GM19240 (cell line): ENCODE results near the gene HLA-DPA1.
A peak's percentile ranks its signal among the peaks of the same experiment; 100 is the strongest.

Experiments
- DNase-seq: peaks from one replicate; pipeline ENCODE4 v3.0.0; 2011; ENCODE audit warnings: low spot score; ENCODE audit not compliant: insufficient read length

The HLA-DPA1 gene

GRCh38 chr6:33088931-33089620 is 15.6 kb upstream of the HLA-DPA1 start:
- DNase-seq = no peak

DNA sequence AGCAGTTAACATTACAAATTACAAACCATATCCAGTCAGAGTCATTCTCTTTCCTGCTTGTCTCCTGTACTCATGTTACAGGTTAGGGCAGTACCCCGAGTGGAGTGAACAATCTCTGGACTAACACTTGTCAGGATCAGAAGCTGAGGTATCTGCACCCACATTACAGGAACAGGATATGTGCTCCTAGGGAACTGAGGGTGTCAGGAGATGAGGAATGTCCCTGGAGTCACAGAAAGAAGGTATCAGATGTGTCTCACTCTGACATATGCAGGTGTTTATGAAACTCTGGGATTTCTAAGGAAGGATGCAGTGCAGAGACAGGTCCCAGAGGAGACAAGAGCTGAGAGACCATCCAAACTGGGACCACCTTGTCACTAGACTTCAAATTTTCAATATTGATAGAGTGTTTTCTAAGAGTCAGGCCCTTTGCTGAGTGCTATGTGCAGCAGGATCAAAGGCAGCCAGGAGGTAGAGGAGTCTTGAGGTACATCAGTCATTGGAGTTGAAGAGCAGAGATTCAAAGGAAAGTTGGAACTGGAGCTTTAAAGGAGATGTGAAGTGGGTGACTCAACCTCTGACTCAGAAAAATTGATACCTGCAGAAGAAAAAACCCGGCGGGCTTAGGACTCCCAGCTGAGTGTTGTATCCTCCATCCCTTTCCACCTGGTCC is 14.9 kb upstream of the HLA-DPA1 start:
- DNase-seq = no peak

DNA sequence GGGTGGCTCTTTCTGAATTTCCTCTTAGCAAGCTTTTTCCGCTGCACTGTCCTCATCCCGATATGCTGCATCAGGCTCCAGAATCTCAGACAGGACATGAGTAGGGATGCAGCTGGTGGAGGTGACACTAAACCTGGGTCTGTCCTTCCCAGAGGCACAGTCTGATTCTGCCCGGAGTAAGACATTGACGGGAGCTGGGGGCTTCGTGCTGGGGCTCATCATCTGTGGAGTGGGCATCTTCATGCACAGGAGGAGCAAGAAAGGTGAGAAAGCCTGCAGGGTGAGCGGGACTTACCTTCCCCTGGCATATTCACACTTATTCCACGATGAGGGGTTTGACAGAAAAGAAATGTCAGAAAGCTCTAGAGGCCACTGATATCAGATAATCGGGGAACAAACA is 12.2 kb upstream of the HLA-DPA1 start:
- no peak for DNase-seq

DNA sequence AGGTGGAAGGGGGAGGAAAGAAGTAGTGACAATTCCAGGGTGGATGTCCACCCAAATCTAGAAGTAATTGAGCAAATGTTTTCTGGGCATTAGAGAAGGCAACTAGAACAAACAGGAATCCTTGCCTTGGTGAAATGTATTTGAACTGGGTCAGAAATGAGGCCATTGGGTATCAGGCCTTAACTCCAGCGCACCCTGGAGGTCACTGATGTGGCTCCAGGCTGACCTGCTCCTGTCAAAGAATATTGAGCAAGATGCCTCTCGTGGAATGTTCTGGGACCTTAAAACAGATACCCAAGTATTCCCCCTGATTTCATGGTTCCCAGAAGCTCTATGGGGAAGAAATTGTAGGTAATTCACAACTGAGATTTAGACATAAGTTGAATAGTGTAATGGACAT is 9.3 kb upstream of the HLA-DPA1 start:
- no peak for DNase-seq

- DNase-seq = no peak
Observed at GRCh38 chr6:33081098-33081824, 7.8 kb upstream of the HLA-DPA1 start.

GRCh38 chr6:33080127-33081089 is 7.0 kb upstream of the HLA-DPA1 start:
- no peak for DNase-seq

DNA sequence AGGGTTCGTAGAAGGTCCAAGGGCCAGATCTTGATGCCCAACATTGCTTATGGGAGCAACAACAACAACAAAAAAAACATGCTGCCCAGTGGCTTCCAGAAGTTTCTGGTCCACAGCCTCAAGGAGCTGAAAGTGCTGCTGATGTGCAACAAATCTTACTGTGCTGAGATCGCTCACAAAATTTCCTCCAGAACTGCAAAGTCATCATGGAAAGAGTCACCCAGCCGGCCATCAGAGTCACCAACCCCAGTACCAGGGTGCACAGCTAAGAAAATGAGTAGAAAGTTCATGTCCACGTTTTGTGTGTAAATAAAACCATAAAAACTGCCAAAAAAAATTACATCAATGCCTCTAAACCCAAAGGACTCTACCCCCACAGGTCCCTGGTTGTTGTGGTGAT is 6.1 kb upstream of the HLA-DPA1 start:
- no peak for DNase-seq

- no peak for DNase-seq
Observed at GRCh38 chr6:33078919-33079521, 5.6 kb upstream of the HLA-DPA1 start.

DNA sequence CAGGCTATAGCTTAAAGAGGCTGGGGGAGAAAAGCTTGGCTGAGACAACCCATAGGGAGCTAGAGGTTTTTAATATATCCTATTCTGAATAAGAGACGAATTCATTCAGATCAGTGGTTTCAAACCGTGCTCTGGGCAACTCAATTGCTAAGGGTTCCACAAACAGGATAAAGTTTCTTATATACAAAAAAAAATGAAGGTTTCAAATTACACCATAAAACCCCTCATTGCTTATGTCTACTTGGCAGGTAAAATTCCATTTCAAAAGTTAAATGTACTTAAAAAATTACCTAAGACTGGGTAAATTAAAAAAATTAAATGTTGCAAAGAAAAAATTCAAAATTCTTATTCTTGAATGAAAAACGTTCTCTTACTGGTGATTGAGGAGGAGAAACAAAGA is 5.0 kb upstream of the HLA-DPA1 start:
- DNase-seq = no peak

DNA sequence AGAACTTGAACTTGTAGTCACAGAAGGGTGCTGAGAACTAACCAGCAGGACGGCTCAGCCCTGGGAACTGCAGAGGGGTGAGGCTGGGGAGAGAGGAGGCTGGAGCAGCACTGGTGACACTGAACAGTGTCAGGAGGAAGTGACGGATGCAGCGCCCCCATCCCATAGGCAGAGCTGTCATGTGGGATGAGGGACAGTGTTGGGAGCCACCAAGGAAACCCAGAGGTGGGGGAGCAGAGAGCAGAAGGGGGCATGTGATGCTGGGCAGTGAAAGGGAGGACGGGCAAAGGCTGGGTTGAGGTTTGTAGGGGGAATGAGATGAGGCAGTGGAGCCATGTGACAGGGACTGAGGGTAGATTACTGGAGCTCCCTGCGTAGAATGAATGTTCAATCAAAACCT is 4.5 kb upstream of the HLA-DPA1 start:
- no peak for DNase-seq

DNA sequence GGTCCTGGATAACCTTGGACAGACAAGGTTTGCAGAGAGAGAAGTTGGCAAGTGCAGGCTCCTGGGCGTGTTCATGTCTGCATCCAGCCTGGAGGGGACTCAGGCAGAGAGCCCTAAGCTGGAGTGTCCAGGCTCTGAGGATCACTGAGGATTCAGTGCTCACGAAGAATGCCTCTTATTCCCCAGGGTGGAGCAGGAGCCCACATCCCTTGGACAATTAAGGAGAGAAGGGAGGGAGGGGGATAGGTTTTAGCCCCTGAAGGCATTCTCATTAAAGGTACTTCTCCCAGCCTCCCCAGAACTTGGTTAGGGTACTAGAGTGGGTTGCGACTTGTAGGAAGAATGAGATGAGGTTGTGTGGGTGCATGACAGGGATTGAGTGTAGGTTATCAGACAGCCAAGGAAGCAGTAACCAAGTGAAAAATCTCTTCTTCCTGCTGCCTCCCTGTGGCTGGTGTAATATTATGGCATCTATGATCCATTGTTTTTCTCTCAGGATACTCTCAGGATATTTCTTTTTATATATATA is 3.0 kb upstream of the HLA-DPA1 start:
- DNase-seq = no peak

- DNase-seq = peak; percentile 45
Observed at GRCh38 chr6:33075568-33076405, 2.3 kb upstream of the HLA-DPA1 start, which contains the start of gene HLA-DPB1. TSS of gene HLA-DPB1 (plus strand) at chr6:33075990. CDS start at chr6:33076042, 52 bp downstream.

- DNase-seq = no peak
Observed at GRCh38 chr6:33075208-33075567, 1.7 kb upstream of the HLA-DPA1 start.

DNA sequence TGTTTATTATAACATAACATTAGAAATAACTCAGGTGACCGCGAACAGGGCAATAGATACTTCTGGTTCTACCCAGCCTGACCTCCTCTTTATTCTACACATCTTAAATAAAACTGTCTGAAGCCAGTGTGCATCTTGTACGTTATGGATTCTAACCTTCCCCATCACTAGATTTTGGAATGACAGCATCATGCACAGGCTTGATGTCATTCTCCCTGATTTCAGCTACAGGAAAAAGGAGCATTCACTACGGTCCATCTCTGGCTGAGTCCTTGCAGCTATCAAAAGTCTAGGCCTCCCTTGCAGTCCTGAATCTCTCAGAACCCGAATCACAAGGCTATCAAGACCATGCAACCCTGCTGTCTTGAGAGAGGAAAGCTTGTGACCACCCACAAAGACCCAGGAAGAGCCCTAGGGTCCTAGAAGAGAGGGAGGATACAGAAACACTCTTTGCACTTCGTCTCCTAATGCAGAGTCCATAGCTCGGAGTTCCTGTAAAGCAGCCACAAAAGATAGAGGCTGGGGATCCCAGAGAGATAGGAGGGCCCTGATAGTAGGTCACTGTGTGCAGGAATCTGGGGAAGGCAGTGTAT is 845 bp downstream of the HLA-DPA1 start:
- DNase-seq = no peak

DNA sequence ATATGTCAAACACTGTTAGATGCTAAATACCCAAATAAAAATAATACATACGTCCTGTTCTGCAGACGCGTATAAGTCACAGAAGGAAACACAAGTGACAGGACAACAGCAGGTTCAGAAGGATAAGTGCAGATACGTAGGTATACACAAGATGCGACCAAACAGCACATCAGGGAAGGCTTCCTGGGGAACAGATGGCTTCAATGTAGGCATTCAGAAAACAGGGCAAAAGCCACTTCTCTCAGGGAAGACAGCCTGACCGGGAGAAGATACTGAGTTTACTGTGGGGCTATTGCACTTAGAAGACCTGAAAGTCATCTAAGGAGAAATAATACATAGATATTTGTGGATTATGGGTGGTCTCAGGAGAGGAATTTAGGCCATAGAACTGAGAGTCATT is 1.9 kb downstream of the HLA-DPA1 start:
- no peak for DNase-seq

DNA sequence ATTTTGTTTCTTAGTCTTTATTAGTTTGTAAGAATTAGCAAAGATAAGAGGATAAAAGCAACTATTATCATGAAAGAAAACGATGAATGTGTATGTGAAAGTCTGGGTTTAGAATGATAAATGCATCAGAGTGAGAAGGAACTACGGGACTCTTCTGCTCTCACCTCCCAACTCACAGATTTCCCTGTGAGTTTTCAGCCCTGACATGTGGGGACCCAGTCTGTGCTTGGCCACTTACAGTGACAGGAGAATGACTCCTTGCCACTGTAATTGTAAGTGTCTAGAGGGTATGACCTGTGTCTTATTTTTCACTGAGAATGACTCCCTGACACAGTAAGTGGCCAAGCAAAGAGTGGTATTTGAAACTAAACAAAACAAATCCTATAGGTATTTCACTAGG is 2.5 kb downstream of the HLA-DPA1 start:
- no peak for DNase-seq

DNA sequence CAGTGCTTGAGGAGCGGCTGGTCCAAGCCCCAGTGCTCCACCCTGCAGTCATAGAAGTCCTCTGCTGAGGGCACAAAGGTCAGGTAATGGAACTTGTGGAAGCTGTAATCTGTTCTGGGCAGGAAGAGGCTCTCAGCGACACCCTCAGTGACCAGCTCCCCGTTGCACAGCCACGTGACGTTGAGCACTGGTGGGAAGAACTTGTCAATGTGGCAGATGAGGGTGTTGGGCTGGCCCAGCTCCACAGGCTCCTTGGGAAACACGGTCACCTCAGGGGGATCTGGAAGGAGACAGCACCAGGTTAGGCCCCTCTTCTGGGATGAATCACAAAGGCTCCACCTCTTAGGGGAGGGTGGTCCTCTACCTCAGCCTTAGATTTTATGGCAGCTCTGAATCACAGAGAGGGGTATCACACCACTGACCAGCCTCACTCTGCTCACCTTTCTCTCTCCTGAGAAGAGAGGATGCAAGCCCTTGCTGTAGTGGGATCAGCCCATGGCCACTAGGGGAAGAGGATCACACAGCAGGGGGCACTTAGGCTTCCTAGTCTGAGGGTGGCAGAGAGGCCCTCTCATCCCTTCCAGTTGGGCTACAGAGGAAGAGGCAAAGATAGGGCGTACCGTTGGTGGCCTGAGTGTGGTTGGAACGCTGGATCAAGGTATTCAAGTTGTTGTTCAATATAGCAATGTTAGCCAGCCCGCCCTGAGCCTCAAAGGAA is 4.3 kb downstream of the HLA-DPA1 start:
- DNase-seq = no peak

DNA sequence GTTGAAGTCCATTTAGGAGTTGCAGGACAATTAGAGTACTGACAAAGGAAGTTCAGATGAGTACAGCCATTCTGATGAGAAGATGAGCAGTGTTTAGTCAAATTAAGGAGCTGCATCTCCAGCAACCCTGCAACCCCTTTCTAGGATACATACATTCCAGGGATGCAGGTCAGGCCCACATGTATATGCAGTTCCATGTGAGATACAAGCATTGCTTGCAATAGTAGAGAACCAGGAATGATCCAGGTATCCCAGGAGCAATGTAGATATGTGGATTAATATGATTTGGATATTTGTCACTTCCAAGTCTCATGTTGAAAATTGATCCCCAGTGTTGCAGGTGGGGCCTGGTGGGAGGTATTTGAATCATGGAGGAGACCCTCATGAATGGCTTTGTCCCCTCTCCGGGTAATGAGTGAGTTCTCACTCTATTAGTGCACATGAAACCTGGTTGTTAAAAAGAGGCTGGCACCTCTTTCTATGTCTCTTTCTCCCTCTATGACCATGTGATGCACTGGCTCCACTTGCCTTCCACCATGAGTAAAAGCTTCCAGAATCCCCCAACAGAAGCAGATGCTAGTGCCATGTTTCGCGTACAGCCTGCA is 6.4 kb downstream of the HLA-DPA1 start:
- DNase-seq = no peak
